Prostate gland (tissue), 2 donors: ENCODE measurements around the gene SMOC1. TPM values are rescaled to one million over a fixed set of nuclear protein-coding genes. Genes with fewer than 3 reads are reported as not detected.

Experiments used
- DNase-seq: peaks from one replicate; pipeline ENCODE4 v3.0.0-alpha.2; 2019; ENCODE audit warnings: low spot score
- H3K27ac ChIP-seq, 2 donors: fragments of 200-600 bp; sonication (generic); 2 replicates each; pipeline ENCODE4 v1.5.1; 2017 to 2019
- H3K27me3 ChIP-seq: fragments of 200-600 bp; sonication (generic); replicated peaks from 2 replicates; pipeline ENCODE4 v1.5.1; 2019; ENCODE audit not compliant: insufficient read depth
- H3K36me3 ChIP-seq, 2 donors: fragments of 200-600 bp; sonication (generic); 1 replicate in 1 of 2; 2 replicates in 1 of 2; pipeline versions ENCODE4 v1.5.1 to v1.8.1; 2017 to 2019
- H3K4me1 ChIP-seq: fragments of 200-600 bp; sonication (generic); replicated peaks from 2 replicates; pipeline ENCODE4 v1.5.1; 2019
- H3K4me3 ChIP-seq, 2 donors: fragments of 200-600 bp; sonication (generic); 2 replicates each; pipeline ENCODE4 v1.5.1; 2017 to 2019
- H3K9me3 ChIP-seq: fragments of 200-600 bp; sonication (generic); 2 replicates; pipeline ENCODE4 v1.5.1; 2017
- CTCF ChIP-seq, 4 experiments: fragments of 200-600 bp in 2 of 4; fragments of 450-650 bp in 2 of 4; sonication (generic) in 2 of 4; IDR thresholded peaks; 1 replicate in 3 of 4; 2 replicates in 1 of 4; pipeline ENCODE4 v1.5.1; 2016 to 2019; ENCODE audit warnings: antibody characterized with exemption in 4 of 4, mild to moderate bottlenecking in 2 of 4, moderate library complexity in 2 of 4
- POLR2A ChIP-seq: fragments of 450-650 bp; IDR thresholded peaks from one replicate; pipeline ENCODE4 v1.6.1; 2016; ENCODE audit warnings: antibody characterized with exemption, mild to moderate bottlenecking
- POLR2AphosphoS5 ChIP-seq: sonication (generic); formaldehyde crosslinking; IDR thresholded peaks from one replicate; pipeline ENCODE4 v1.6.1; 2017; ENCODE audit warnings: antibody characterized with exemption
- WGBS: methylation state at CpG from one replicate; pipeline ENCODE4 v1.1.5; 2018; 5-methylcytosine and 5-hydroxymethylcytosine counted together
- intact Hi-C: fragments of 100-400 bp; cut with DNase I; formaldehyde crosslinking; loops from one replicate; pipeline ENCODE4 v1.14.2; 2022
- total RNA-seq, 2 donors: library from RNA; depleted of rRNA; stranded (reverse); fragments of >200 nt; gene quantifications; one replicate each; pipeline ENCODE4 v1.1.0, GENCODE V29; 2016

SMOC1 gene
- total RNA-seq, 2 donors from 2014 or later, result 3.7 to 187 TPM

GRCh38 chr14:70077005-70077404, 197.8 kb downstream of the SMOC1 start:
- TF ChIP-seq POLR2A (no peak), CTCF (IDR thresholded peaks at IDR 0.05) (no peak), POLR2AphosphoS5 (no peak)
- intact Hi-C loops, result no loop called here
- DNase-seq, result no peak
- H3K36me3 ChIP-seq, result no peaks in the 10 kb centered on the region
- no peaks in the 10 kb centered on the region for H3K9me3 ChIP-seq
- H3K27ac ChIP-seq, result no peak overlapping the region
- no peaks in the 10 kb centered on the region for H3K27me3 ChIP-seq
- WGBS, result 84% methylated on average over 3 of the region's 3 CpGs
- H3K4me3 ChIP-seq, result no peak overlapping the region
- H3K4me1 ChIP-seq, result no peaks in the 10 kb centered on the region

- Histone ChIP-seq H3K9me3 (no peaks in the 10 kb centered on the region), H3K4me3 (no peak overlapping the region), H3K27me3 (no peaks in the 10 kb centered on the region), H3K36me3 (no peaks in the 10 kb centered on the region), H3K27ac (no peak overlapping the region), H3K4me1 (no peaks in the 10 kb centered on the region)
- intact Hi-C loops, result no loop called here
- no peak for TF ChIP-seq POLR2A
- TF ChIP-seq CTCF (IDR thresholded peaks at IDR 0.05), result no peak
- TF ChIP-seq POLR2AphosphoS5, result no peak
- whole genome bisulfite sequencing, result 58% methylated on average over 2 of the region's 2 CpGs
- no peak for DNase-seq
These were observed 198.5 kb downstream of the SMOC1 start for GRCh38 chr14:70077720-70078119.

- intact Hi-C loops, result no loop called here
- Histone ChIP-seq H3K4me1 (no peaks in the 10 kb centered on the region), H3K27ac (no peak overlapping the region), H3K9me3 (no peaks in the 10 kb centered on the region), H3K27me3 (no peaks in the 10 kb centered on the region), H3K36me3 (no peaks in the 10 kb centered on the region), H3K4me3 (no peak overlapping the region)
- no peak for DNase-seq
- TF ChIP-seq POLR2AphosphoS5, result no peak
- TF ChIP-seq POLR2A, result no peak
- TF ChIP-seq CTCF (IDR thresholded peaks at IDR 0.05), result no peak
These were observed 199.1 kb downstream of the SMOC1 start for GRCh38 chr14:70078329-70078728.

GRCh38 chr14:70080076-70080475, 200.9 kb downstream of the SMOC1 start:
- TF ChIP-seq CTCF (IDR thresholded peaks at IDR 0.05) (no peak), POLR2AphosphoS5 (no peak), POLR2A (no peak)
- no peak for DNase-seq
- no peaks in the 10 kb centered on the region for H3K27me3 ChIP-seq
- no peaks in the 10 kb centered on the region for H3K36me3 ChIP-seq
- 77% methylated on average over 6 of the region's 6 CpGs for WGBS
- H3K4me3 ChIP-seq, result no peak overlapping the region
- H3K9me3 ChIP-seq, result no peaks in the 10 kb centered on the region
- no peaks in the 10 kb centered on the region for H3K4me1 ChIP-seq
- no peak overlapping the region for H3K27ac ChIP-seq
- intact Hi-C loops, result no loop called here

Other genes starting within 250 kb of the SMOC1 start
- gene SRSF5, start 112.3 kb upstream of the SMOC1 start, total RNA-seq, result 100 to 1,000 TPM; 206 to 338 TPM
- not detected for gene SLC10A1, start 82.2 kb upstream of the SMOC1 start, total RNA-seq